ENCODE results near the gene CBX3.
"Not testable (repeated sequence)": the region's sequence is repeated elsewhere in the genome, so short reads cannot be mapped to it uniquely, and the experiment has no call there.

CBX3 gene

DNA sequence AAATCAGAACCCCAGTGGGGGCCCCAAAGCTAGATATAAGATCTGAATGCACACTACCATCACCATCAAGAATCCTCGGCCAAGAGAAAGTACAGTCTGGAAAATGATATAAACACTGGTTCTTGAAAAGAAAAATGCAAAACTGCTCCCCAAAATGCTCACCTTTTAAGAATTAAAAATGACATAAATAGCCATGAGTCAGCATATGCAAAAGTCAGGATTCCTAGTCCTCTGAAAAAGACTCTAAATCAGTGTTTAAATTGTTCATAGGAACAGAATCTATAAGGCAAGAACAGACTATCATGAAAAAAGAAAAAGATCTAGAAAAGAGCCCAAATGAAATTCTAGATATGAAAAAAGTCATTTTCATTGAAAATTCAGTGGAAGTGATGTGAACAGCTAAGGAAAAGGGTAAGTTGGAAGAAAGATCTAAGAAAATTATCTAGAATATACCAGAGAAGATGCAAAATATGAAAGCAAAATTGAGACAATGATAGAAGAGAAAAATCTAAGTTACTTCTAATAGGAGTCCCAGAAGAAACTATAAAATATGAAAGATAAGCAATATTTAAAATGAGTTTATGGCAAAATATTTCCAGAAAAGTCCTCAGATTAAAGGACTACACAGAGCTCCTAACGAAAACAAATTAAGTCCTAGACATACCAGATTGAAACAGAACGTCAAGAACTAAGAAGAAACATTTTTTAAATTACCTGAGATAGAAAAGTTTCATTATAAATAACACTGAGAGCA is 19.9 kb upstream of the CBX3 start:
- H3K4me3 ChIP-seq (replicated peaks; ENCODE audit: low read depth, low read length), result no peak overlapping the region
- no peak for DNase-seq (ENCODE audit: extremely low read depth, low read depth)
- TF ChIP-seq CTCF (IDR thresholded peaks at IDR 0.05; ENCODE audit: low read depth, low read length, missing control alignments), result no peak

GRCh38 chr7:26182283-26182682 is 19.3 kb upstream of the CBX3 start:
- no peak for TF ChIP-seq CTCF (IDR thresholded peaks at IDR 0.05; ENCODE audit: low read depth, low read length, missing control alignments)
- H3K4me3 ChIP-seq (replicated peaks; ENCODE audit: low read depth, low read length), result no peak overlapping the region
- DNase-seq (ENCODE audit: extremely low read depth, low read depth), result no peak

DNA sequence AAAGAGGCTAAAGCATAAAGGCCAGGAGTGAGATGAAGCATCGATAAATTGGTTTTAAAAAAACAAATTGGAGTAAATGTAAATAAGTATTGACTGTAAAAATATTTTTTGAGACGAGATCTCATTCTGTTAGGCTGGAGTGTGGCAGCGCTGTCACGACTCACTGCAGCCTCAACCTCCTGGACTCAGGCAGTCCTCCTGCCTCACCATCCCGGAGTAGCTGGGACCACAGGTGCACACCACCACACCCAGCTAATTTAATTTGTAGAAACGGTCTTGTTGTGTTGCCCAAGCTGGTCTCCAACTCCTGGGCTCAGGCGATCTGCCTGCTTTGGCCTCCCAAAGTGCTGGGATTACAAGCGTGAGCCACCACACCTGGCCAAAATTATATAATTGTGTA is 18.8 kb upstream of the CBX3 start:
- no peak for TF ChIP-seq CTCF (IDR thresholded peaks at IDR 0.05; ENCODE audit: low read depth, low read length, missing control alignments)
- no peak overlapping the region for H3K4me3 ChIP-seq (replicated peaks; ENCODE audit: low read depth, low read length)

DNA sequence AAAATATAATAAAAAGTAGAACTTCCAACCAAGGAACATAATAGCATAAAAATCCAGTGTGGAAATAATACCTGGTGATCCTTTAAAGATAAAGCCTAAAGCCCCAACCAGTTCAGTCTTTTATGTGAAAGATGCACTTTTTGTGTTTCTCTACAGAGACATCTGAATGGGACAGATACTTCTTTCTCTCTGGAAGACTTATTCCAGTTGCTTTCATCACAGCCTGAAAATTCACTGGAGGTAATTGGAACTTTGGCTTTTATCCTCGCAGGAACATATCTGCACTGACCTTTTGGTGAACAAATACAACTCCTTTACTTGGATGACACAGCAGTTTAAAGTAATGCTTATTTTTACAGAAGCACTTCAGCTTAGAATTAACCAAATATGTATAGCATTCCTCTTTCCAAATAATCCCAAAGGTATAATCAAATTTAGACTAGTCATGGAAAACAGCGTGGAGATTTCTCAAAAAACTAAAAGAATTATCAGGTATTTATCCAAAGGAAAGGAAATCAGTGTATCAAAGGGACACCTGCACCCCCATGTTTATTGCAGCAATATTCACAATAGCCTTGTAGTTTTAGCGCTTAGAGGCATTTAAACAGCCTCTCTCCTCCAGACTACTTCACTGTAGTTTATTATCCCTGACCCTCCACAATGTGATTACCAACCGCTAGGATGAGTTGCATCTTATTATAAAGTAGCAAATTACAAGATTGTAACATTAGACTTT is 17.8 kb upstream of the CBX3 start:
- DNase-seq (ENCODE audit: extremely low read depth, low read depth), result no peak
- H3K4me3 ChIP-seq (replicated peaks; ENCODE audit: low read depth, low read length), result no peak overlapping the region
- no peak for TF ChIP-seq CTCF (IDR thresholded peaks at IDR 0.05; ENCODE audit: low read depth, low read length, missing control alignments)

More for the DNA sequence above, 18.8 kb upstream of the CBX3 start:
- DNase-seq (ENCODE audit: extremely low read depth, low read depth), result no peak

GRCh38 chr7:26184281-26185101 is 17.1 kb upstream of the CBX3 start:
- DNase-seq (ENCODE audit: extremely low read depth, low read depth); H3K4me3 ChIP-seq (replicated peaks; ENCODE audit: low read depth, low read length): not testable (repeated sequence)

GRCh38 chr7:26185131-26185843 is 16.3 kb upstream of the CBX3 start:
- no peak for TF ChIP-seq CTCF (IDR thresholded peaks at IDR 0.05; ENCODE audit: low read depth, low read length, missing control alignments)
- no peak for DNase-seq (ENCODE audit: extremely low read depth, low read depth)
- H3K4me3 ChIP-seq (replicated peaks; ENCODE audit: low read depth, low read length), result no peak overlapping the region
